Ureter (tissue), 1 donor: Measurements from ENCODE around the gene TMEM198. TPM values are rescaled to one million over a fixed set of nuclear protein-coding genes. Genes with fewer than 3 reads are reported as not detected.

Experiments
- DNase-seq: peaks from one replicate; pipeline ENCODE4 v3.0.0-alpha.2; 2020; ENCODE audit warnings: low spot score
- total RNA-seq: library from RNA; stranded (reverse); gene quantifications from one replicate; pipeline ENCODE4 v1.2.4, GENCODE V29; 2023
- donor health status: DM: yes; HTN: yes; CAD: no.

The TMEM198 gene
- total RNA-seq, 1 donor from 2014 or later, result 6.0 TPM

DNA sequence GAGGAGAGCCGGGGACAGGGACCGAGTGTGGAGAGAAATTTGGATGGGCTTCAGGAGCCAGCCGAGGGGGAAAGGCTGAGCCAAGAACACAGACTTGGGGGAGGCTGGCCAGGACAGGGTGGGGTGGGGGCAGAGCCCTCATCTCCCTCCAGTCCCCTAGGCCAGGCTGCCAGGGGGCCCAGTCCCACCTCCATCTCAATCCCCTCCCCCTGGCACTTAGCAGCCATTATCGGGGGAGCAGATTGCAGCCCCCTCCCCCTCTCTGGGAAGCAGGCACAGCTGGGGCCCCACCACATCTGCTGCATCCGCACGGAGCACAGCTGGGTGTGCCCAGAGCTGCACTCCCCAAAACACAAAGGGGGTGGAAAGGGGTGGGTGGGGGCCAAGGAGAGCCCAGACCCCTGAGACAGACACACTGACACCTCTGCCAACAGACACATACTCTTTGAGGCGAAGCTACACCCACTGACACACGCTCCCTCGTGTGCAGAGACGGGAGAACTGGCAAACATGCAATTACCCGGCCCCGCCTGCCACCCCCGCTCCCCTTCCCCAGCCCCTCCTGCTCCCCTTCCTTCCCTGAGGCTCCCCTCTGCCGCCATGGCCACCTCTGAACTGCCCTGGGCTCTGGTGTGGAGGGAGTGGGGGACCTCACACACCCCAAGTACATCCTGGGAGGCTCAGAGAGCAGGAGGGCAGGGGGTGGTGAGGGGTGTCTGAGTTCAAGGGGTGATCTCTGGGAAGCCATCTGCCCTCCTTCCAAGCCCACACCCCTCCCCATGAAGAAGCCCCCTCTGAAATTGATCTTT, 34.7 kb upstream of the TMEM198 start:
- DNase-seq, result no peak

DNA sequence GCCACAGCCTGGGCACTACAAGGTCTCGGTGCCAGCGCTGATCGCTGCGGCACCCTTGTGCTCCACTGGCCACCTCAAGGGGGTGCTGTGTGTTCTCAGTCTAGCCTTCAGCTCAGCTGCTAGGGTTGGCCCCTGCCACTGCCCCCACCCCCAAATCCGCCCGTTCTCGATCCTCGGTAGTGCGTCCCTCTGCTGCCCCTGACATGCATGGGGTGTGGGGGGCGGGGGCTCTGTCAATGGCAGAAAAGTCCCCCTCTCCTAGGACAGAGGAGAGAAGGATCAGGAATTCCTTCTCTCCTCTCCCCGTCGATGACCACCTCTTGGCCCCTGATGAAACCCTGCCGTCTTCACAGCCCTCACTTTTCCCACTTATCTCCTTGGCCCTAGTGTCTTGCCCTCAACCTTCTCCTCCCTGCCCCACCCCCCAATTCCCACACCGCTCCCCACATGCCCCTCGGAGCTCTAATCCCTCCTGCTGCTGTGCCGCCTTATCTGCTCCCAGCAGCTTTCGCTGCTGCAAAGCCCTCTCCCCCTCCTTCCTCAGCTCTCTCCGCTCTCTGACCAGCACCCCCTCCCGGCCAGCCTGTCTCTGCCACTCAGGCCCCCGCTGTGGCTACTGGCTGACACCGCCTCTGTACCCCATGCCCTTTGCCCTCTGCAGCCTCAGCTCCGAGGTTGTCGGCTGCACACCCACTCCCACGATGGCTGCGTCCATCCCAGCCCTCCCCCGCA, 33.9 kb upstream of the TMEM198 start:
- DNase-seq, result peak; percentile 63

DNA sequence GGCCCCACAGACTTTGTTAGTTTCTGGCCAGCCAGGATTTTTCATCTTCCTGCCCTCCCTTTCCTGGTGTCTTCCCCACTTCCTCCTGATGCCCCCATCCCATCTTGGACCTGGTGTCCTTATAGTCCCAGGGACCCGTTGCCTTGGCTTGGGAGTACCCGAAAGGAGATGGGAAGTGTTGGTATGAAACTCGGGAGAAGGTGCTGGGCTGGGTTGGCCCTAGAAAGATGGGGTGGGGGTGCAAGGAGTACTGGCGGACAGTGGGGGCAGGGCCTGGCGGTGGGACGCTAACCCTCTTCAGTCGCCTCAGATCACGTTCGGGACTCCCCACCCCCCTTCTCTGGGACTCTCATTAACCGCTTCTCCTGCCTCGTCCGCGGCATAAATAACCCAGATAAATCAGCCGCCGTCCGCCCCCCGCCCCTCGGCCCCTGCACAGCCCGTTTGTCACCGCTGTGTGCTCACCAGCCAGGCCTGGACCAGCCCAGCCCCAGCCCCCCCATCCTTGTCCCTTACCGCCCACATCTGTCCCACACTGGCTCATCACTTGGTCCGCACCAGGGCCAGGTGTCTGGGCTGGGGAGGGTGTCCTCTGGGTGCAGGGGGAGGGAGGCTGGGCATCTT, 33.2 kb upstream of the TMEM198 start:
- no peak for DNase-seq

DNA sequence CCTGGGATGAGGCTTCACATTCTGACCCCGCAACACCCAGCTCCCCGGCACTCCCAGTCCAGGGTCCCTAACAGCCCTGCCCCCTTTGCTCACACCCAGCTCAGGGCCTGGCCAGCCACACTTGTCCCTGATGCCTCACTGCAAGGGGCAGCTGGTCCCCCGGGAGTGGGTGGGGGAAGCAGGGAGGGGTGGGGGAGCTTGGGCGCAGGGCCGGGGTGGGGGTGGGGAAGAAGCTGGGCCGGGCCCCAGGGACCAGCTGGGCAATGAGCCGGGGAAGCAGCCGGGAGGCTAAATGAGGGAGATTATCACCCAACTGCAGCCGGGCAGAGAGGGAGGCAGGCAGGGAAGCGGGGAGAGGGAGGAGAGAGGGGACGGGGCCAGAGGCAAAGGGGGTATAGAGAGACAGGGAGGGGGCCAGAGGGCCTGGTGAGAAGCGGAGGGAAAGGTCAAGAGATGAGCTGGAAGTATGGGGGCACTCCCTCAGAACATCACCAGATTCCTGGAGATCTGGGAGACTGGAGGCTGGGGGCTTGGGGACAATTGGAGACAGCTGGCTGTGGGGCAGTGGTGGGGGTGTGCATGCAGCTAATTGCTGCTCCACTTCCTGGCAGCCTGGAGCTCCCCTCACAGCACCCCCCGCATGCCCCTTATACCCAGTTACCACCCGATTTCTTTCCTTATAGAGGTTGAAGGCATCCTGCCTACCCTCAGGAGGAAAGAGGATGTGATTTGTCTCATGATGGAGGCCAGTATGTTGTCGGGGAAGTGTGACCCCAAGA, 32.1 kb upstream of the TMEM198 start:
- no peak for DNase-seq

DNA sequence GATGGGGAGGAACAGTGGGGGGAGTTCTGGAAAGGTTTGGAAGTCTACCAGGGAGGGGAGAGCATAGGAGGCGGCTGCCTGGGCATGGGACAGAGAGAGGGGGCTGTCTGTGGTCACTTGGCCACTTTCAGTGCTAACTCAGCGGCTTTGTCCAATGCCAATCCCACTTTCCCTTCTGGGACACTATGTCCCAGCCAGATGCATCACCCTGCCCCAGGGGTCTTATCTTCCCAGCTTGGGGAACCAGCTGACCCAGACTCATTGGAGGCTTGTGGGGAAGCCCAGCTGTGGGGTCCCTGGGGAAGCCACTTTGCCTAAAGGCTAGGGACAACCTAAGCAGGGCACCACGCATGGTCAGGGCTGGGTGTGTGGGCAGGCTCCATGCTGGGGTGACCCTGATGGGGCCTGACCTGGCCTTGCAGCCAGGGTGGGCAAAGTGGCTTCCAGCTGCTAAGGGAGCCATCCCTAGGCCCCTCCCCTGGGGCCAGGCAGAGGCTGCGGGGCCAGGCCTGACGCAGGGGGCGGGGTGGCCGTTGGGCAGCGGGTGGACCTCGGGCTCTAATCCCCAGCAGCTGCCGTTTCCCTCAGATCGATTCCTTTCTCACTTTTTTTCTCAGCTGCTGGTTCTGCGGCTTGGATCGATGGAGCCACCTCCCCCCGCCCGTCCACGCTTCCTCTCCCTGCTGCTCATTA, 31.2 kb upstream of the TMEM198 start:
- DNase-seq, result no peak

DNA sequence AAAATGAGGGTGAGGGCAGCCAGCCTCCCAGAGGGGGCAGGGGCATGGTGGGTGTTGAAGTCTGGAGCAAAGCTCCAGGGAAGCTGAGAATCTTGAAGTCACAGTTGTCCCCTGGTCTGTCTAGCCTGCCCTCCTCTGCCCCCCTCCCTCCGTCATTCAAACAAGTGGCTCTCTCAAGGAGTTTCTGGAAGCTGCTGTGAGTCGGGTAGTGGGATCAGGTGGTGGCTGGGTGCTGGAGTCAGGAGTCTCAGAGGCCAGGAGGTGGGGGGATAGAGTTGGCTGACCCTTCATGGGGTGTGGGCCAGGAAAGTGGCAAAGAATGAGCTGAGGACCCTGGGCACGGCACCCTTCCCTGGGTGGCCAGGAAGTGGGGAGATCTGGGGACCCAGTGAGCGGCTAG, 30.0 kb upstream of the TMEM198 start:
- no peak for DNase-seq

DNA sequence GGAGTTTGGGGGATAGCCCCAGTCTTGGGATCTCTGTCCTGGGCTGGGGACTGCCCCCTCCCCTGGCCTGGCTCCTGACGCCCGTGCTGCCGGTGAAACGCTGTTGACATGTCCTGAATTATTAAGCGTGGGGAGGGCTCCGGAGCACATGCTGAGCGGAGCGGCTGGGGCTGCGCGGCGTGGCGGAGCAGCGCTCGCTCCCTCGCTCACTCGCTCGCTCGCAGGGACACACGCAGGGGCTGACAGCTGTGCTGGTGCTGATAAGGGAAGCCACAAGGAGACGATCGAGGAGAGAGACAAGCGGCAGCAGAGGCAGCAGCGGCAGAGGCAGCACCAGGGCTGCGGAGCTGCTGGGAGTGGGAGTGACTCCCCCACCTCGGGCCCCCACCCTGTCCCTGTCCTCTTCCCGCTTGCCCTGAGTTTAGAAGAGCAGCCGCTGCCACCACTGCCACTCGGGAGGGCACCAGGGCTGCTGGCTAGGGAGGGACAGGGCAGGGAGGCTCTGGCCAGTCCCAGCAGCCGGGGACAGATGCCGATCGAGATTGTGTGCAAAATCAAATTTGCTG, 29.5 kb upstream of the TMEM198 start, which contains the start of gene ASIC4:
TSS of gene ASIC4 (plus strand) at position 287 of the 566 bp plus-strand sequence. CDS start at position 530, 243 bp downstream.
- DNase-seq, result no peak

DNA sequence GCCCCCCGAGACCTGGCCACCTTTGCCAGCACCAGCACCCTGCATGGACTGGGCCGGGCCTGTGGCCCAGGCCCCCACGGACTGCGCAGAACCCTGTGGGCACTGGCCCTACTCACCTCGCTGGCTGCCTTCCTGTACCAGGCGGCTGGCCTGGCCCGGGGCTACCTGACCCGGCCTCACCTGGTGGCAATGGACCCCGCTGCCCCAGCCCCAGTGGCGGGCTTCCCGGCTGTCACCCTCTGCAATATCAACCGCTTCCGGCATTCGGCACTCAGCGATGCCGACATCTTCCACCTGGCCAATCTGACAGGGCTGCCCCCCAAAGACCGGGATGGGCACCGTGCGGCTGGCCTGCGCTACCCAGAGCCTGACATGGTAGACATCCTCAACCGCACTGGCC, 29.0 kb upstream of the TMEM198 start:
- DNase-seq, result no peak

DNA sequence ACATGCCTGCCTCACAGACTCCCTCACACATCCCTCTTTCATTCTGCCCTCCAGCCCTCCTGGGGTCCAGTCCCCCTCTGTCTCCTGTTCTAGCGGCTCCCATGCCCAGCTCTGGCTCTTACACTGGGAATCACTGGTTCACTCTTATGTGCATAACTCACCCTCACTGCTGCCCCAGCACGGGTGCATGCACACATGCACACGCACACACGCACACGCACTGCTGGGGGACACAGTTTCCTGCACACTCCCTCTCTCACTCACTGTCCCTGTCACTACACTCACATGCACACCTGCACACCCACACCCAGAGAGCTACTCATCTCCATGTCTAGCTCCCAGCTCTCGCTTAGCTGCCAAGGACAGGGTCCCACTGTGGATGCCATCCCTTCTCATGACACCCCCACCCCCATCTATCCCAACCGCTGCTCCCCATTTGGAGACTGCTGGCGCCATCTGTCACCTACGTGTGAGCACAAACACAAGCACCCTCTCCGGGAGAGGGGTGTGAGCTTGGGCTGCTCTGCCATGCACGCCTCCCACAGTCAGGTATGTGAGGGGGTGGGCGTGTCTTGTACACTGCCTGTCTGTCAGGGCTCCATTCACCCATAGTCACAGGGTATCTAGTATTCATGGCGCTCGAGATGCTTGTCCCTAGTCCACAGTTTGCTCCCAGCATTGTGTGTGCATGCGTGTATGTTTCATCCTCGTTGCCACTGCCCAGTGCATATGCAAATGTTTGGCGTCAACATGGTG, 27.8 kb upstream of the TMEM198 start:
- no peak for DNase-seq

DNA sequence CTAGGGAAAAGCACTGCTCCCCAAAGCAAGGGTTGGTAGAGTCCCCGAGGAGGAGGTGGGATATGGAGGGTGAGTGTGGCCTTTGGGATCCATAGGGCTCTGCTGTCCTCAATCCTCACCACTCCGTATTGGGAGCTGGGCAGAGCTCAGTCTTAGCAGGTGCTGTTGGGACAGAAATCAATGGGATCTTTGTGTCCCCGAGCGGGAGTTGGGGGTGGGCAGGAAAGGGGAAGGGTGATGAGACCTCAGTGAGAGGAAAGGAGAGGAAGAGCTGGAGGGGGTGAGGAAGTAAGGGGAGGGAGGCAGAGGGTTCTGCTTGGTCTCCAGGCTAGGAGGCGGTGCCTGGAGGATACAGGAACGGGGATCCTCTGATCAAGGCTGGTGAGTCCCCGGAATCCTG, 26.9 kb upstream of the TMEM198 start:
- no peak for DNase-seq

DNA sequence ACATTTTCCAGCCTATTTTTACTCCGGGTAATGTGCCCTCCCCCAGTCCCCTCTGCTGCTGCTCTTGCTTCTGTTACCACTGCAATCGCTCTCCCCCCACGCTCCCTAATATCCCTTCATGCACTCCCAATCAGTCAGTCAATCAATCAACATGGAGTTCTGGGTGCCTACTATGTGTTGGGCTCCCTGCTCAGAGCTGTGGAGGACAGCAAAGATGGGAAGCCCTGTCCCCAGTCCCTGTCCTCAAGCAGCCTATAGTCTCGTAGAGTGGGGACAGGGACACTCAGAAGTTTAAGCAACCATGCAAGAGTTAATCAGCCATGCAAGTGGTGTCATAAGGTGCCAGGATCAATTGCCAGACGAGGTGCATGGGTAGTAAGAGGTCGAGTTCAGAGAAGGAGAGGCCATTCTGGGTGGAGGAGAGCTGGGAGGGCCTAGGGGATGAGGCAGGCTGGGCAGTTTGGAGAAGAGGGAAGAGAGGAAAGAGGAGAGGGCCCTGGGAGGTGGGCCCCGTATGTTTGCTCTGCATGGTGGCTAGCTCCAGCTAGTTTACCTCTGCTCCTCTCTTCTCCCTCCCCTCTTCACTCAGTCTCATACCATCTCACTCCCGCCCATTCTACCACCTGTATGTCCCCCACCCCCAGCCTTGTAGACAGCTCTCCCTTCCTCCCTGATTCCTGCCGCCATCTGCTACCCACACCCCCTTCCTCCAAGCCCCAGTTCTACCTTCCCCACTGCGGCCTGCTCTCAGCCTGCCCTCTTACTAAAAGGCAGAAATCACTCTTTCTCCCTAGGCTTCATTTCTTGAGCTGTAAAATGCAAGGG, 25.7 kb upstream of the TMEM198 start:
- no peak for DNase-seq

DNA sequence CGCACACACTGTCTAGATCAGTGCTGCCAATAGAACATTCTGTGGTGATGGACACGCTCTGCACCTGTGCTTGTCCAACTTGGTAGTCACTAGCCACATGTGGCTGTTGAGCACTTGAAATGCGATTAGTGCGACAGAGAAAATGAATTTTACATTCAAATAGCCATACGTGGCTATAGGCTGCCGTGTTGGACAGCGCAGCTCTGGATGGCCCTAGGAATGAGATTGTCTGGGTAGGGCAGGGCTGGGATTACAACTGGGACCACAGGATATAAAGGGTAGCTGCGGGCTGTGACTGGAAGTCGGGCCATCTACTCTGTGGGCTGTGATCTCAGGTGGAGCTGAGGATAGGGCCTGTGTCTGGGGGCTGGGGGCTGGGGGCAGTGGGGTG, 24.3 kb upstream of the TMEM198 start:
- DNase-seq, result no peak

DNA sequence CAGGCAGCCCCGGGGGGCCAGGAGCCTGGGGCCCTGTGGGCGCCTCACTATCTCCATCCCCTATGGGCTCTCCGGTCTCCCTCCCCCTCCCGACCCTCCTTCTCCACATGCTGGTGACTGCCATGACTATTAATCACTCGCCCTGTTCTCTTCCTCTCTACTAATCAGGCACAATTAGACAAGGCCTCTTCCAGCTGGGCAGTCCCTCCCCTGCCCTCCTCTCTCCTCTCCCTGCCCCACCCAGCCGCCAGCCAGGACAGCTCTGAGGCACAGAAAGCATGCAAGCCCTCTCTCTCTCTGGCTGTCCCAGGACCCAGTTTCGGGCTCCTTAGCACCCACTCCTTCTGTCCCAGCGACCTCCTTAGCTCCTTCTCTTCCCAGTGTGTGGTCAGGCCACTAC, 23.7 kb upstream of the TMEM198 start:
- DNase-seq, result no peak

DNA sequence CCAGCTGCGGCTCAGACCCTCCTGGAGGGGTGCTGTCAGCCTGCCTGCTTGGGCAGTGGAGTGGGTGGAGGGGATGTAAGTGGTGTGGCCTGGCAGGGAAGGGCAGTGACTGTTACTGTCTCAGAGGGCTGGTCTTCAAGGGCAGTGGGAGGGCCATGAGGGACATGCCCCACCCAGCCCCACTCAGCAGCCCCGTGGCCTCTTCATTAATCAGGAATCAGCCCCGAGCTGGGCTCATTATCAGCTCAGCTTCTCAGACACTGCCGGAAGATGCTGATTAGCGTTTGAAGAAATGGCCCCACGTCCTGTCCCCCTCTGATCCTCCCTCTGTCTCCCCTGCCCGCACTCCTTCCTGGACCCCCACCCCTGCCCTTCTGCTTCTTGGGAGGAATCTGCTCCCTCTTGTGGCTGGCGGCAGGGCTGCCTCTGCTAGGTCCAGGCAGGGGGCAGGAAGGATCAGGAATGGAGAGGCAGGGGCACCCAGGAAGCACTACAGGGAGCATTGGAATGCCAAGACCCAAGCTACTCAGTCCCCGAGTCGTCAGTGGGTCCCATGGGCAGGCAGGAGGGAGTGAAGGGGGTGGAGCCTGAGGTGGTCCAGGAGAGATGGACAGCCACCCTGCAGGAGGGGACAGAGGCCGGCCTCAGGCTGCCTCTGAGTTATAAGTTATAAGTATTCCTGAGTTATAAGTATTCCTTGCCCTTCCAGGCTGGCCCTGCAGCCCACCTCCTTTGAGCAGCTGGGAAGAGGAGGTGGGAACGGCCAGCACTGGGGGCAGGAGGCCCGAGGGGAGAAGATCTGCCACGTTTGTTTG, 22.6 kb upstream of the TMEM198 start:
- no peak for DNase-seq

DNA sequence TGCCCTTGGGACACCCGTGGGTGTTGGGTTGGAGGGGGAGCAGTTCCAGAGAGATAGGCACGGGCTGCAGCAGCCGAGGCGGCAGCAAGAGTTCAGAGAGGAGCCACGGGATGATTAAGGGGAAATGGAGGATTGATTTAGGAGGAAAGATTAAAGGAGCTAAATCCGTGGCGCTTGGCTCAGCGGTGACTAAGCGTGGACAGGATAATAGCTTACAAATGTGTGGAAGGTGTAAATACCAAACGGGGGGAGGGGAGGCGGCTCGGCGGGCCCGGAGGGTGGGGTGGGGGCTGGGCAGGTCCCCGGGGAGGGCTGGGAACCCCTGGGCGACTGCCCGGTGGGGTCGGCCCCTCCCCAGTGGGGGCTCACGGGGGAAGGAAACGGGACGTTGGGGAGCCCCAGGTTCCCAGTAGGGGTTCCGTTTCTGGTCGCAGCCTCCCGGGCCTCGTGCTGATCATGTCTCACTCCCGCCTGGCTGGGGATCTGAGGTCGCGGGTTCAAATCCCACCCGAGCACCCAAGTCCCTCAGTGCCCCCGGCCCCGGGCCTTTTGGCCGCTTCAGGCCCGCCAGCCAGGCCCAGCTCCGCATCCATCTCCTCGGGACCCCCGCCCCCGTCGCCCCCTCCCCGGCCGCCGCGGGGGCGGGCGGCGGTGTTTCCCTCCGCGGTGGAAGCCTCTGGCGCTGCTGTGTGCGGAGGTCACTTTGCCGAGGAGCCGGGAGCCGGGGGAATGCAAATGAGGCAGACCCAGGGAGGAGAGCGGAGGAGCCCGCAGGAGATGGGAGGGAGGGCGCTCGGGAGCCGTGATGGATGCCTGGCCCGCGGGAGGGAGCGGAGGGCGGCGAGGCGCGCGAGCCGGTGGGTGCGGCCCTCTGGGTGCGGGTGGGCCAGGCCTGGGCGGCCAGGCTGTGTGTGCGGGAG, 21.5 kb upstream of the TMEM198 start:
- DNase-seq, result no peak

DNA sequence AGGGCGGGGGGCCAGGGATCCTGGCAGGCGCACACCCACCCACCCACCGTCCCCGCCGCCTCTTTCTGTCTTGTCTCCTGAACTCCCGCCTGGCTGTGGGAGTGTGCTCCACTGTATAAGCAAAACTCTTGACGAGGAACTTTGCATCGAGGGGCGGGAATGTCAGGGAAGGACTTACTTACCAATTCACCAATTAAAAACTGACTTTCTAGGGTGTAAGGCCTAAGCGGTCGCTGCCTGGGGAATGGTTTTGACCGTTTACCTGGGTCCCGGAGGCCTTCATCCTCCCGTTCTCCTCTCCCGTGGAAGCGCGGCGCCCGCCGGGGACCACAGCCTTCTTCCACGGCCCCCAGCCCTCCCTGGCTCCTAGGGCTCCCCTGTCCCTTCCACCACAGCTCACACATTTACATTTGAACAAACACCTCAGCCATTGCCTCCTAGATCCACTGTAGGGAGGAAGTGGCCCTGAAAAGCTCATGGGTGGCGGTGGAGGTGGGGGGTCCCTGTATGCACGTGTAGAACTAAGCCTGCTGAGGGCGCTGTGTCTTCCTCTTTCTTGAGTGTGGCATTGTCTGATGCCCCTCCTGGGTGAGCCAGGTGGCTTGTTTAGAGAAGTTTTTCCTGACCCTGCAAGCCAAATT, 20.7 kb upstream of the TMEM198 start:
- DNase-seq, result no peak

DNA sequence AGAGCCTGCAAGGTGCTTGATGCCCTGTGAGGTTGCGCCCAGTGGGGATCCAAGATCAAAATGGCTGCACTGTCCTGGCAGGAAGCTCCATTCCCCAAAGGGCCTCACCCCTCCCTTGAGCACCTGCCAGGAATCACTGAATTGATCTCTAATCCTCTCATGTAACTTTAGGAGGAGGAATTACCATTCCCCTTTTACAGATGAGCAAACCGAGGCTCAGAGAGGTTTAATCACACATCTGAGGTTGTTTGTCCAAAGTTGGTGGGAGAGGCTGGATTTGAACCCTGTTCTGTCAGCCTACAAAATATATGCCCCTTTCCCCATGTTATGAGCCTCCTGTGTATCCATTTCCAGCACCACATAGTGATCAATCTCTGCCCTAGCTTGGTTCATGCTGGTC, 19.0 kb upstream of the TMEM198 start:
- no peak for DNase-seq
